GM12801 (cell line): ENCODE results near the gene BEND5.

Experiments
- CTCF ChIP-seq: IDR thresholded peaks from one replicate; pipeline ENCODE4 v1.5.1; 2011; ENCODE audit warnings: control low read depth; ENCODE audit not compliant: insufficient read length; ENCODE audit errors: extremely low read depth

The BEND5 gene

GRCh38 chr1:48803474-48803873 is 26.8 kb upstream of the BEND5 start:
- TF ChIP-seq CTCF: no peak

GRCh38 chr1:48794816-48795215 is 18.1 kb upstream of the BEND5 start:
- TF ChIP-seq CTCF: no peak

DNA sequence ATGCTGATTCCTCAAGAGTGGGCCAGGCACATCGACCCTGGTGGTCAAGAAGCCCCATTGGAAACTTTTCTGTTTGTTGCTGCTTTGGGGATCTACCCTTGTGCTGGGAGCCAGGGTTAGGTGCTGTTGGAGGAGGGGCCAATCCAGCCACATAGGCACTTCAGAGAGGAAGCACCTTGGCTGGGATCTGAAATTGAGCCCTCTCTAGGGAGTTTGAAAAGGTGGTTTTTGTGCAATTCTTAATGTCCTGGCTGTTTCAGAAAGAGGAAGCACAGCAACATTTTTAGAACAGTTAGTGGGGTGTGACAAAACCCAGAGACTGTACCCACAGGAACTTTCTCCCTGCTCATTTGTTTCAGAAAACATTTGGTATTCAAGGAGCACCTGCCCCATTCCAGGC is 17.2 kb upstream of the BEND5 start:
- no peak for TF ChIP-seq CTCF

DNA sequence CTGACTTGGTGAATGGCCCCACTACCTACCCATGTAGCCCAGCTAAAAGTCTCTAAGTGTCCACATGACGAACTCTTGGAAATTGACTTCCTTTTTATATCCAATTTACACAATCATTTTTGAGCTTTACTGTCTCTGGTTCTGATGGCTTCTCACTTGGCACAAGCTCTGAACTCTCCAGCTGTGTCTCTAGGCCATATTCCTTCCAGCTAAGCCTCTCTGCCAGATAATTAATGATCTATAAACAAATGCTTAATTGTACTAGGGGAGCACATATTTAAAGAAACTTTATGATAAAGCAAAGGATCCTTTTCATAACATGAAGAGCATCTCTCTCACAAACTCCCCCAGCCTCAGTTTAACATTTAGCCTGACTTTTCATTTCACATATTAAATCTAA is 16.3 kb upstream of the BEND5 start:
- no peak for TF ChIP-seq CTCF

DNA sequence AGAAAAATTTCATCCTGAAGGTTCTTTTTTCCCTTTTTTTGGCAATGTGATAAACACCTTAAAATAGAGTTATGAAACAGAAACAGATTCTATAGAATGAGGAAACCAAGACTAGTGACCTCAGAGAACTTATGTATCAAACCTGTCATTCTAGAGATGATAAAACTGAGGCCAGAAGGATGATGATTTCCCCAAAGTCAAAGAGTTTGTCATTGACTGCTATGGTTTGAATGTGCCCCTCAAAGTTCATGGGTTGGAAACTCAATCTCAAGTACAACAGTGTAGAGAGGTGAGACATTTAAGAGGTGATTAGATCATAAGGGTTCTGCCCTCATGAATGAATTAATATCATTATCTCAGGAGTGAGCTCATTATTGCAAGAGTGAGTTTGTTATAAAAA is 13.7 kb upstream of the BEND5 start:
- TF ChIP-seq CTCF: no peak

DNA sequence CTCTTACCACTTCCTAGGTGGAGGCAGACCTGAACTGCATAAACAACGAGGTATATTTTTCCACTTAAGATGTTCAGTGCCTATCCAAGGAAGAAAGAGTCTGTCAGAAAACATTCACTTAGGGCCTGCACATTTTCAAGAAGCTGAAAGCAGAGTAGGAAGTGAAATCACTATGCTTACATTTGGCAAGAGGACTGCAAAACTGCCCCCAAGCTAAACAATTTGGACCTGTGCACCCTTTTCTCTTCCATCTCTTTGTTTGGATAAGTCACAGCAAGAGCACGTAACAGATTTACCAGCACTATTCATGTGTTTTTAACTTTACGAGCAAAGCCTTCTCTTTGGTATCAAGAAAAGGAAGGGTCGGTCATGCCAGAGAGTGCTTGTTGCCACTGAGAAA is 13.2 kb upstream of the BEND5 start:
- TF ChIP-seq CTCF: no peak

- TF ChIP-seq CTCF: no peak
Measured at GRCh38 chr1:48785869-48786268, 9.2 kb upstream of the BEND5 start.

DNA sequence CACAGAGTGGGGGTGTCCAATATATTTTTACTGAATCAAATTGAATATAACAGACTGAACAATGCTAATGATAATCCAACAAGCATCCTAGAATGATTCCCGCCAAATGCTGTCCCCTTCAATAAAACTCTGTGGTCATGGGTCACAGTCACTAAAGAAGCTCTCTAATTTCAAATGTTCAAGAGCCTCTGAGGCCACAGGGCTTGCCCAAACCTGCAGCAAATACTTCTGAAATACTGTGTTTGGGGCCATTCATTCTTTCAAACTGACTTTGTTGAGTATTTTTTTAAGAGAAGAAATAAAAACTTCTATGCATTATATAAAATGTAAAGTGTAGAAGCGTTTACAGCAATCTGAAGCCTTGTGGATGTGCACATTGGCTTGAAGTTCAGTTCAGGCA is 7.6 kb upstream of the BEND5 start:
- TF ChIP-seq CTCF: no peak
